GM12801 (cell line): ENCODE results near the gene ATP8A2.

Experiments used
- TF ChIP-seq, protein P1 (sequence below): IDR thresholded peaks from one replicate; pipeline ENCODE4 v1.5.1; 2011; ENCODE audit warnings: control low read depth; ENCODE audit not compliant: insufficient read length; ENCODE audit errors: extremely low read depth

Gene ATP8A2

GRCh38 chr13:25795277-25795676 lies 423.5 kb downstream of the ATP8A2 start:
- TF ChIP-seq, protein P1, sequence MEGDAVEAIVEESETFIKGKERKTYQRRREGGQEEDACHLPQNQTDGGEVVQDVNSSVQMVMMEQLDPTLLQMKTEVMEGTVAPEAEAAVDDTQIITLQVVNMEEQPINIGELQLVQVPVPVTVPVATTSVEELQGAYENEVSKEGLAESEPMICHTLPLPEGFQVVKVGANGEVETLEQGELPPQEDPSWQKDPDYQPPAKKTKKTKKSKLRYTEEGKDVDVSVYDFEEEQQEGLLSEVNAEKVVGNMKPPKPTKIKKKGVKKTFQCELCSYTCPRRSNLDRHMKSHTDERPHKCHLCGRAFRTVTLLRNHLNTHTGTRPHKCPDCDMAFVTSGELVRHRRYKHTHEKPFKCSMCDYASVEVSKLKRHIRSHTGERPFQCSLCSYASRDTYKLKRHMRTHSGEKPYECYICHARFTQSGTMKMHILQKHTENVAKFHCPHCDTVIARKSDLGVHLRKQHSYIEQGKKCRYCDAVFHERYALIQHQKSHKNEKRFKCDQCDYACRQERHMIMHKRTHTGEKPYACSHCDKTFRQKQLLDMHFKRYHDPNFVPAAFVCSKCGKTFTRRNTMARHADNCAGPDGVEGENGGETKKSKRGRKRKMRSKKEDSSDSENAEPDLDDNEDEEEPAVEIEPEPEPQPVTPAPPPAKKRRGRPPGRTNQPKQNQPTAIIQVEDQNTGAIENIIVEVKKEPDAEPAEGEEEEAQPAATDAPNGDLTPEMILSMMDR: no peak

GRCh38 chr13:25796474-25796873 lies 424.7 kb downstream of the ATP8A2 start:
- TF ChIP-seq, protein P1: no peak

GRCh38 chr13:25798998-25799397 lies 427.2 kb downstream of the ATP8A2 start:
- TF ChIP-seq, protein P1: no peak

DNA sequence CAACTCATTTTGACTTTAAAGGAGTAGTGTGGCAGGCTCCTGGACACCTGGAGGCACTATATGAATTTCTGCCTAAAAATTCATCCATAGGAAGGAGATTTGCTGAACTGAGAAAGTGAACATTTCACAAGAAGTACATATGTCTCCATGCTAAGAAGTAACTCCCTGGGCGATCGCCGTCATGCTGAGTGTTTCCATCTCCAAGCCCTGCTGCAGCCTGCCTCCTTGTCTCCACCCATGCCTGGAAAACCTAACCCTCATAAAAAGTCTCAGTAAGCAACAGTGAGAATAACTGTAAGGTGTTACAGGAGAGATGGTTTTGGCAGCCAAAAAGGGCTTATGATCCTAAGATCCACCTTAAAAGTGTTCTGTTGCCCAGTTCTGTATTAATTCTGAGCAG lies 428.7 kb downstream of the ATP8A2 start:
- TF ChIP-seq, protein P1: no peak

GRCh38 chr13:25802579-25802978 lies 430.8 kb downstream of the ATP8A2 start:
- TF ChIP-seq, protein P1: no peak

- TF ChIP-seq, protein P1: no peak
Measured at GRCh38 chr13:25803641-25804040, 431.9 kb downstream of the ATP8A2 start.

GRCh38 chr13:25806264-25806974 lies 434.6 kb downstream of the ATP8A2 start:
- TF ChIP-seq, protein P1: no peak
